Peyer's patch (tissue), 4 donors: Measurements from ENCODE around the gene RAB25. TPM values are rescaled to one million over a fixed set of nuclear protein-coding genes. Genes with fewer than 3 reads are reported as not detected.
A peak's percentile ranks its signal among the peaks of the same experiment; 100 is the strongest.

Source experiments
- DNase-seq, 3 donors: peaks; one replicate each; pipeline ENCODE4 v3.0.0-alpha.2; 2017 to 2019
- H3K27ac ChIP-seq, 4 donors: fragments of 200-600 bp; sonication (generic); one replicate each; pipeline ENCODE4 v1.5.1; 2016 to 2019
- H3K27me3 ChIP-seq, 2 donors: fragments of 200-600 bp; sonication (generic); one replicate each; pipeline ENCODE4 v1.5.1; 2019
- H3K36me3 ChIP-seq, 3 donors: fragments of 200-600 bp; sonication (generic); one replicate each; pipeline ENCODE4 v1.5.1; 2016 to 2019
- H3K4me1 ChIP-seq, 4 donors: fragments of 200-600 bp; sonication (generic); one replicate each; pipeline ENCODE4 v1.5.1; 2016 to 2019
- H3K4me3 ChIP-seq, 4 donors: fragments of 200-600 bp; sonication (generic); 1 replicate in 3 of 4; 2 replicates in 1 of 4; pipeline ENCODE4 v1.5.1; 2016 to 2019; ENCODE audit warnings: mild to moderate bottlenecking in 1 of 4
- H3K9me3 ChIP-seq, 4 donors: fragments of 200-600 bp; sonication (generic); one replicate each; pipeline ENCODE4 v1.5.1; 2016 to 2019; ENCODE audit warnings: mild to moderate bottlenecking in 1 of 4
- CTCF ChIP-seq, 6 experiments: fragments of 450-650 bp in 4 of 6; fragments of 200-600 bp in 2 of 6; sonication (generic) in 1 of 6; IDR thresholded peaks; one replicate each; pipeline ENCODE4 v1.5.1; 2017 to 2019; ENCODE audit warnings: antibody characterized with exemption in 6 of 6, mild to moderate bottlenecking in 3 of 6, moderate library complexity in 1 of 6
- POLR2A ChIP-seq, 2 donors: fragments of 450-650 bp; IDR thresholded peaks; one replicate each; pipeline ENCODE4 v1.5.1; 2017; ENCODE audit warnings: antibody characterized with exemption in 2 of 2, mild to moderate bottlenecking in 2 of 2, moderate library complexity in 2 of 2
- total RNA-seq, 4 donors: library from RNA; depleted of rRNA; stranded (reverse); fragments of >200 nt; gene quantifications; one replicate each; pipeline ENCODE4 v1.1.0, GENCODE V29; 2016

RAB25 gene
- total RNA-seq, result 100 to 1,000 TPM in 3 of 4 donors, 10 to 100 TPM in 1; 96.6 to 188 (median 146) TPM

DNA sequence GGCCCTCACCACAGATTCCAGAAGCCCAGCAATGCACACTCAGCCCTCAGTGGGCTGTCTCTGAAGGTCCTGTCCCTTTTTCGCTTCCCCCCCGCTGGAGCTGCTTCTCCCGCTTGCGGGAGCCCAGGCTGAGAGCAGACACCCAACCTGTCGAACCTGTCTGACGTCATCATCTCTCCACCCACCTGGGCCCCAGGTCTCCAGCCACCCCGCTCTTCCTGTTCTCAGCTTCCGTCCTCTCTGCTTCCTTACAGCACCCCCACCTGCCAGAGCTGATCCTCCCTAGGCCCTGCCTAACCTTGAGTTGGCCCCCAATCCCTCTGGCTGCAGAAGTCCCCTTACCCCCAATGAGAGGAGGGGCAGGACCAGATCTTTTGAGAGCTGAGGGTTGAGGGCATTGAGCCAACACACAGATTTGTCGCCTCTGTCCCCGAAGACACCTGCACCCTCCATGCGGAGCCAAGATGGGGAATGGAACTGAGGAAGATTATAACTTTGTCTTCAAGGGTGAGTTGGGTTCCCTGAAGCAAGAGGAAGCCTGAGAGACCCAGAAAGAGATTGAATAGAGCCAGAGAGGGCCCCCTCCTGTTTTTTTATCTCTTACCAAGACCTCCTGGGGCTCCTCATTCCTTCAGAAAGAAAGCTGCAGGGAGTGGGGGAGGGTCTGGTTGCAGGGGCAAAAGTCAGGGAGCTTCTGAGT lies at the start of gene RAB25:
TSS of gene RAB25 (plus strand) at position 224 of the 700 bp plus-strand sequence. CDS start at position 465, 241 bp downstream.
- peaks cover 0 to under 1% (median 0%) of the 10 kb centered on the region in 4 donors for H3K4me1 ChIP-seq
- no peaks in the 10 kb centered on the region for H3K27me3 ChIP-seq
- DNase-seq, result peak in 2 of 3 donors; percentile 86 to 87
- peak within 1 kb of the TSS in 3 of 4 donors; percentile 63 to 86 (median 79) for H3K27ac ChIP-seq
- H3K4me3 ChIP-seq, result peak within 1 kb of the TSS in 3 of 4 donors; percentile 14 to 63 (median 53)
- H3K9me3 ChIP-seq, result no peaks in the 10 kb centered on the region
- TF ChIP-seq POLR2A (IDR thresholded peaks at IDR 0.05), result peak; percentile 60 to 85
- no peak for TF ChIP-seq CTCF (IDR thresholded peaks at IDR 0.05)
- H3K36me3 ChIP-seq, result peaks cover 0 to 6% (median 0%) of the 10 kb centered on the region in 3 donors

- H3K4me1 ChIP-seq, result no peaks in the 10 kb centered on the region
- TF ChIP-seq CTCF (IDR thresholded peaks at IDR 0.05) (no peak), POLR2A (IDR thresholded peaks at IDR 0.05) (no peak)
- H3K27ac ChIP-seq, result no peak overlapping the region
- H3K27me3 ChIP-seq, result no peaks in the 10 kb centered on the region
- H3K36me3 ChIP-seq, result peaks cover 0 to 91% (median 0%) of the 10 kb centered on the region in 3 donors
- DNase-seq, result no peak
- H3K4me3 ChIP-seq, result no peak overlapping the region
- no peaks in the 10 kb centered on the region for H3K9me3 ChIP-seq
These were observed 48.7 kb upstream of the RAB25 start for GRCh38 chr1:156012051-156012817.

DNA sequence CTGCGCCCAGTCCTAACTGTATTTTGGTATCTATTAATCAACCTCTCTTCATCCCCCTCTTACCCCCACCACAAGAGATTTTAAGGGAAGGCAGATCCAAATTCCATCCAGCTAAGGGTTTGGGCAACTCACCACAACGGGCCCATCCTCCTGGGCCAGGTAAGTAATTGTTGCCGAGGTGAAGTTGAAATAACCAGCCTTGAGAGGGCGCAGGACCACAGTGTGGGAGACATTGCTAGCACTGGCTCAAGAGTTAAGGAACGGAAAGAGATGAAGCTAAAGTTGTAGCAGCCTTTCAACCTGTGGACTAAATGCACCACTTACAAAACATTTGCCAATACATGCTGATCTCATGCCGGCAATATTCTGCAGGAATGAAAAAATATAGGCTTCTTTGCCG lies 46.1 kb upstream of the RAB25 start:
- TF ChIP-seq CTCF (IDR thresholded peaks at IDR 0.05), result no peak
- no peak for TF ChIP-seq POLR2A (IDR thresholded peaks at IDR 0.05)
- no peak overlapping the region for H3K4me3 ChIP-seq
- peaks cover 0 to 8% (median 3%) of the 10 kb centered on the region in 4 donors for H3K4me1 ChIP-seq
- no peaks in the 10 kb centered on the region for H3K27me3 ChIP-seq
- no peaks in the 10 kb centered on the region for H3K9me3 ChIP-seq
- H3K27ac ChIP-seq, result no peak overlapping the region
- no peak for DNase-seq
- peaks cover 0 to 98% (median 0%) of the 10 kb centered on the region in 3 donors for H3K36me3 ChIP-seq

DNA sequence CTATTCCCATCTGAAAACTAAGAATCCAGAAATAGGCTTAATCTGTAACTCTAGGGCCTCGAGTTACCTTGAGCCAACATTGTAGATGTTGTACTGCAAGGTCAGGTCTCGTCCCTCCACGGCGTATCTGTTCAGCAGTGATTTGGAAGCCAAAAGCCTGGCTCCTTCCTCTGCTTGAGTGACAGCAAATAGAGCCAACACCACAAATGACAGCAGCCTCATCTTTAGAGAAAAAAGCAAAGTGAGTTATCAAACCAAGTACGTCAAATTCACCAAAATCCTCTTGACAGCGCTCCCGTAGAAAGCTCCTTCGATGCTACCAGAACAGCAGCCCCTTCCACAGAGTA lies 41.0 kb upstream of the RAB25 start:
- peaks cover 0 to 12% (median 4%) of the 10 kb centered on the region in 4 donors for H3K4me1 ChIP-seq
- no peaks in the 10 kb centered on the region for H3K27me3 ChIP-seq
- peak overlapping the region; percentile 72 to 81 (median 80) for H3K4me3 ChIP-seq
- H3K9me3 ChIP-seq, result no peaks in the 10 kb centered on the region
- no peak for DNase-seq
- peak overlapping the region in 3 of 4 donors; percentile 81 to 87 (median 84) for H3K27ac ChIP-seq
- no peak for TF ChIP-seq POLR2A (IDR thresholded peaks at IDR 0.05)
- TF ChIP-seq CTCF (IDR thresholded peaks at IDR 0.05), result no peak
- H3K36me3 ChIP-seq, result peaks cover 0 to 47% (median 0%) of the 10 kb centered on the region in 3 donors

DNA sequence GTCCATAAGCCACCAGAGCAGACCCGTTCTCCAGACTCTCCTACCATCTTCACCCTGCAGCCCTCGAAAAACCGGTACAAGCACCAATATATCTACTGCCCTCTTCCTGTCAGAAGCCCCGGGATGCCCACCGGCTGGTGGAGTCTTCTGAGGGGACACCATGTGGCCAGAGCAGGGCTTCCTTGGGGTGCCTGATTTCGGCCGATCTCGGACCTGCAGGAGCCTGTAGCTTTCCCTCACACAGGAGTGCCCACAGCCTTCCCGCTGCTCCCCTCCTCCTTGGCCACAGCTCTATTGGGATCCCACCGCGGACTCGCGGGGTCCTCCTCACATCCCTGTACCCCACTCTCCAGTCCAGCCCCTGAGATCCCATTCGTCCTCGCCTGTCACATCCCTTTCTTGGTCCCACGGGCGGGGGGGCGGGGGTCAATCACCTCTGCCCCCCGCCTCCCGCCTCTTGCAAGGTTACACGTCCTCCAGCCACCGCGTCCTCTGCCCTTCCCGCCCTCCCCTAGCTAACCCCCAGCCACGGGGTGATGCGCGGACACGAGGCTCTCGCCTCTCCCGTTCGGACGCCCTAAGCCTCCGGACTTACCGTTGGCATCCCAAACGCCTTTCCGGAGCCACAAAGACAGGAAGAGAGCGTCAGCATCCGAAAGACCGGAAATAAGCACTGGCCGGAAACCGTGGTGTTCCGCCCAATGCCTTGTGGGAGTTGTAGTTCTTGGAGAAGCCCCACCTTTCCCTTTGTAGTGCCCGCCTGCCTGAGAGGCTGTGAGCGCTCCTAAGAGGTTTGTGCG lies 40.5 kb upstream of the RAB25 start, which contains the start of gene SSR2:
TSS of gene SSR2 (minus strand) at position 659 of the 800 bp plus-strand sequence. CDS start 784 bp downstream, outside the sequence.
- DNase-seq, result peak; percentile 84 to 95 (median 86)
- peak in 1 of 2 donors; percentile 59 for TF ChIP-seq POLR2A (IDR thresholded peaks at IDR 0.05)
- TF ChIP-seq CTCF (IDR thresholded peaks at IDR 0.05), result no peak
- Histone ChIP-seq H3K27me3 (no peaks in the 10 kb centered on the region), H3K36me3 (peaks cover 0 to 41% (median 0%) of the 10 kb centered on the region in 3 donors), H3K27ac (peak within 1 kb of the TSS; percentile 81 to 87 (median 84)), H3K4me1 (peaks cover 0 to 12% (median 4%) of the 10 kb centered on the region in 4 donors), H3K9me3 (no peaks in the 10 kb centered on the region), H3K4me3 (peak within 1 kb of the TSS; percentile 72 to 81 (median 80))
